ENCODE measurements around the gene C1QTNF6. TPM values are rescaled to one million over a fixed set of nuclear protein-coding genes. Genes with fewer than 3 reads are reported as not detected.

Gene C1QTNF6
- total and polyA plus RNA-seq, 2 of the 4 experiments (the other 2 are of a cell fraction): 1.1 to 10.9 TPM

DNA sequence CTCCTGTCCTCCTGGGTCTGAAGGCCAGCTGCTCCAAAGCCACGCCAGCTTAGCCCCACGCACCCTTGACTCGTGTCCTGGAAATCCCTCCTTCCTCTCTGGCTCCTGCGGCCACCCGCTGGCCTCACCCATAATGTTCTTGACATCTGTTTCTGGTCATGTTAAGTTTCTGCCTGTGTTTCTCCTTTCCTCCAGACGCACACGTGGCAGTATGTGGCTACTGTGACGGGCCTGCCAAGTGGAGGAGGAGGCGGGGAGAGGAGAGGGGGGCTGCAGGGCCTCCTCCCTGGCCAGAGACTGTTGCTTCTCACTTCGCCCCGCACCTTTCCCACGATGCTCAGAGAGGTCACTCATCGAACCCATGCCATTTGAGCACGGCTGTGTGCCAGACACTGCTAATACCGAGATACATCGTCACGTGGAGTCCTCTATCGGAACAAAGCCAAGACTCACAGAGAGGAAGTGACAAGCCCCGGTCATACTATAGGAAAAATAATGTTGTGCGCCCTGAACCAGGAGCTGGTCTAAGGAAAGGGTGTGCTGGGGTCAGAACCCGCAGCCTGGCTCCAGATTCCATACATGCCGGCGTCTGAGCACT is 11.5 kb downstream of the C1QTNF6 start:
- CTCF ChIA-PET: no interaction called here
- peak; percentile 78 for DNase-seq
- H3K36me3 ChIP-seq (ENCODE audit: control insufficient read depth, insufficient read depth, low read length): no peaks in the 10 kb centered on the region
- WGBS, 2 experiments (ENCODE audit: extremely low coverage in 2 of 2, insufficient read length in 1 of 2): 4% methylated on average over 10 of the region's 23 CpGs; no CpG with 5 or more reads in 1 of the 2 experiments
- no peak overlapping the region; the same call in 2 of the 3 replicates for H2BK15ac ChIP-seq (ENCODE audit: low read depth, low read length)
- in situ Hi-C loops (cut with MboI; ENCODE audit: low sequenced_read_pairs): loop anchor here (10.0 kb wide), 1 partner anchor 288 kb away; no protein-coding TSS in a partner anchor
- POLR2A ChIA-PET (ENCODE audit: unreplicated experiment): no interaction called here
- no TSS peak for BruUV-seq (replicated peaks)
- no peaks in the 10 kb centered on the region for H4K20me1 ChIP-seq (ENCODE audit: insufficient read depth, low read length)
- peak; percentile 76 for ATAC-seq (ENCODE audit: low read depth)
- peak overlapping the region; percentile 47 for H3K4me2 ChIP-seq (ENCODE audit: low read depth, low read length)
- peaks cover 20% of the 10 kb centered on the region for H3K27me3 ChIP-seq (ENCODE audit: control insufficient read depth, insufficient read depth, low read length)
- H3K4me3 ChIP-seq (ENCODE audit: insufficient read depth, low read depth, low read length): no peak overlapping the region
- H2AK9ac ChIP-seq (replicated peaks; ENCODE audit: low read depth, low read length, poor library complexity): peak overlapping the region; percentile 66
- intact Hi-C loops (cut with micrococcal nuclease): no loop called here
- H3K23ac ChIP-seq (ENCODE audit: low read depth, low read length): peak overlapping the region; percentile 70; the same call in 1 of the 2 replicates
- H4K91ac ChIP-seq (ENCODE audit: insufficient read depth, low read depth, low read length): peak overlapping the region; percentile 60
- peaks cover 17% of the 10 kb centered on the region for H3K4me1 ChIP-seq (ENCODE audit: control insufficient read depth, insufficient read depth, low read length)
- H4K8ac ChIP-seq (ENCODE audit: low read depth in 2 of 2, low read length in 2 of 2): peak overlapping the region; percentile 40 to 72; a peak in 3 of 4 replicates
- H2BK20ac ChIP-seq (ENCODE audit: low read depth, low read length): peak overlapping the region; percentile 12
- H2AK5ac ChIP-seq (ENCODE audit: low read depth, low read length): peak overlapping the region; percentile 75; the same call in 1 of the 2 replicates
- peak overlapping the region; percentile 91 for H2AFZ ChIP-seq (replicated peaks; ENCODE audit: low read length, poor library complexity)
- peak overlapping the region; percentile 56; the same call in 1 of the 2 replicates for H3K18ac ChIP-seq (ENCODE audit: low read depth, low read length)
- H4K5ac ChIP-seq (ENCODE audit: low read depth, low read length): peak overlapping the region; percentile 39
- H3K9me3 ChIP-seq (ENCODE audit: control insufficient read depth, insufficient read depth, low read length): no peaks in the 10 kb centered on the region
- dilution Hi-C loops (cut with HindIII; ENCODE audit: low sequenced_read_pairs, unreplicated experiment): no loop called here
- H3K79me1 ChIP-seq (ENCODE audit: low read depth in 1 of 2, low read length in 2 of 2): no peaks in the 10 kb centered on the region
- H3K4ac ChIP-seq (ENCODE audit: low read depth, low read length): peak overlapping the region; percentile 87
- no peak overlapping the region for H3K56ac ChIP-seq (ENCODE audit: extremely low read depth, insufficient read depth, low read length)
- peaks cover 6% of the 10 kb centered on the region; the same call in 1 of the 2 replicates for H3K9me1 ChIP-seq (ENCODE audit: insufficient read depth, low read length)
- H2BK120ac ChIP-seq (ENCODE audit: low read depth, low read length): peak overlapping the region; percentile 70
- H2BK5ac ChIP-seq (ENCODE audit: low read depth, low read length, poor library complexity, severe bottlenecking): no peak overlapping the region
- peak overlapping the region; percentile 53; the same call in 1 of the 2 replicates for H3K14ac ChIP-seq (replicated peaks; ENCODE audit: low read depth, low read length)
- H3K9ac ChIP-seq (ENCODE audit: low read depth, low read length): no peak overlapping the region
- no peak overlapping the region for H3K27ac ChIP-seq (ENCODE audit: insufficient read depth, low read length)
- TF ChIP-seq RFX5 (IDR thresholded peaks at IDR 0.05; ENCODE audit: low read depth, low read length) (no peak), BHLHE40 (IDR thresholded peaks at IDR 0.05; ENCODE audit: low read depth, low read length) (no peak), SMC3 (IDR thresholded peaks at IDR 0.05; ENCODE audit: low read depth, low read length) (0 out of 2 replicates have a peak, but pooled peaks have one; percentile 5), NFE2L2 (IDR thresholded peaks at IDR 0.05; ENCODE audit: low read depth, low read length) (no peak), POLR2A (IDR thresholded peaks at IDR 0.05; ENCODE audit: low read depth, low read length) (no peak), USF2 (IDR thresholded peaks at IDR 0.05; ENCODE audit: low read depth, low read length) (peak; percentile 78), MXI1 (IDR thresholded peaks at IDR 0.05; ENCODE audit: borderline replicate concordance, low read depth, low read length) (peak; percentile 68; the same call in 1 of the 2 replicates), CEBPB (IDR thresholded peaks at IDR 0.05; ENCODE audit: low read depth, low read length) (no peak), RAD21 (IDR thresholded peaks at IDR 0.05; ENCODE audit: low read length) (no peak), MAZ (IDR thresholded peaks at IDR 0.05; ENCODE audit: borderline replicate concordance, low read depth, low read length) (no peak), FOS (IDR thresholded peaks at IDR 0.05; ENCODE audit: low read depth, low read length) (no peak), CHD1 (IDR thresholded peaks at IDR 0.05; ENCODE audit: low read depth, low read length) (no peak), ELK1 (IDR thresholded peaks at IDR 0.05; ENCODE audit: borderline replicate concordance, low read depth, low read length) (no peak), MAFK (IDR thresholded peaks at IDR 0.05; ENCODE audit: low read depth, low read length) (no peak)
- TF ChIP-seq, protein P1, sequence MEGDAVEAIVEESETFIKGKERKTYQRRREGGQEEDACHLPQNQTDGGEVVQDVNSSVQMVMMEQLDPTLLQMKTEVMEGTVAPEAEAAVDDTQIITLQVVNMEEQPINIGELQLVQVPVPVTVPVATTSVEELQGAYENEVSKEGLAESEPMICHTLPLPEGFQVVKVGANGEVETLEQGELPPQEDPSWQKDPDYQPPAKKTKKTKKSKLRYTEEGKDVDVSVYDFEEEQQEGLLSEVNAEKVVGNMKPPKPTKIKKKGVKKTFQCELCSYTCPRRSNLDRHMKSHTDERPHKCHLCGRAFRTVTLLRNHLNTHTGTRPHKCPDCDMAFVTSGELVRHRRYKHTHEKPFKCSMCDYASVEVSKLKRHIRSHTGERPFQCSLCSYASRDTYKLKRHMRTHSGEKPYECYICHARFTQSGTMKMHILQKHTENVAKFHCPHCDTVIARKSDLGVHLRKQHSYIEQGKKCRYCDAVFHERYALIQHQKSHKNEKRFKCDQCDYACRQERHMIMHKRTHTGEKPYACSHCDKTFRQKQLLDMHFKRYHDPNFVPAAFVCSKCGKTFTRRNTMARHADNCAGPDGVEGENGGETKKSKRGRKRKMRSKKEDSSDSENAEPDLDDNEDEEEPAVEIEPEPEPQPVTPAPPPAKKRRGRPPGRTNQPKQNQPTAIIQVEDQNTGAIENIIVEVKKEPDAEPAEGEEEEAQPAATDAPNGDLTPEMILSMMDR (conservative IDR thresholded peaks at IDR 0.05; ENCODE audit: low read depth, low read length): no peak
